Measurements from ENCODE around the gene BST2. TPM values are rescaled to one million over a fixed set of nuclear protein-coding genes. Genes with fewer than 3 reads are reported as not detected.

Gene BST2
- total and polyA plus RNA-seq, 2 of the 4 experiments (the other 2 are of a cell fraction) = 0.18 to 0.92 TPM

GRCh38 chr19:17380426-17381138 lies 24.8 kb downstream of the BST2 start:
- no CpG with 5 or more reads among the region's 5 CpGs for WGBS, 2 experiments (ENCODE audit: extremely low coverage in 2 of 2, insufficient read length in 1 of 2)
- Histone ChIP-seq H2AK5ac (ENCODE audit: low read depth, low read length) (no peak overlapping the region), H3K56ac (ENCODE audit: extremely low read depth, insufficient read depth, low read length) (no peak overlapping the region), H4K91ac (ENCODE audit: insufficient read depth, low read depth, low read length) (no peak overlapping the region), H3K4me1 (ENCODE audit: control insufficient read depth, insufficient read depth, low read length) (no peaks in the 10 kb centered on the region), H3K9me1 (ENCODE audit: insufficient read depth, low read length) (no peaks in the 10 kb centered on the region), H2BK15ac (ENCODE audit: low read depth, low read length) (no peak overlapping the region), H3K4ac (ENCODE audit: low read depth, low read length) (no peak overlapping the region), H3K23ac (ENCODE audit: low read depth, low read length) (no peak overlapping the region), H4K8ac (ENCODE audit: low read depth in 2 of 2, low read length in 2 of 2) (no peak overlapping the region), H3K36me3 (ENCODE audit: control insufficient read depth, insufficient read depth, low read length) (no peaks in the 10 kb centered on the region), H2BK120ac (ENCODE audit: low read depth, low read length) (no peak overlapping the region), H2AK9ac (replicated peaks; ENCODE audit: low read depth, low read length, poor library complexity) (no peak overlapping the region), H3K9ac (ENCODE audit: low read depth, low read length) (no peak overlapping the region), H2BK20ac (ENCODE audit: low read depth, low read length) (no peak overlapping the region), H3K79me1 (ENCODE audit: low read depth in 1 of 2, low read length in 2 of 2) (no peaks in the 10 kb centered on the region), H3K18ac (ENCODE audit: low read depth, low read length) (no peak overlapping the region), H3K9me3 (ENCODE audit: control insufficient read depth, insufficient read depth, low read length) (peaks cover 4% of the 10 kb centered on the region), H3K14ac (replicated peaks; ENCODE audit: low read depth, low read length) (no peak overlapping the region), H3K27ac (ENCODE audit: insufficient read depth, low read length) (no peak overlapping the region), H4K20me1 (ENCODE audit: insufficient read depth, low read length) (no peaks in the 10 kb centered on the region), H4K5ac (ENCODE audit: low read depth, low read length) (no peak overlapping the region), H3K4me3 (ENCODE audit: insufficient read depth, low read depth, low read length) (no peak overlapping the region), H3K4me2 (ENCODE audit: low read depth, low read length) (no peak overlapping the region), H3K27me3 (ENCODE audit: control insufficient read depth, insufficient read depth, low read length) (peaks cover 10% of the 10 kb centered on the region; the same call in 1 of the 2 replicates), H2BK5ac (ENCODE audit: low read depth, low read length, poor library complexity, severe bottlenecking) (no peak overlapping the region), H2AFZ (replicated peaks; ENCODE audit: low read length, poor library complexity) (no peak overlapping the region)
- no peak for ATAC-seq (ENCODE audit: low read depth)
- no peak for TF ChIP-seq POLR2A (IDR thresholded peaks at IDR 0.05; ENCODE audit: low read depth, low read length)
- no peak for TF ChIP-seq MXI1 (IDR thresholded peaks at IDR 0.05; ENCODE audit: borderline replicate concordance, low read depth, low read length)
- no peak for TF ChIP-seq RAD21 (IDR thresholded peaks at IDR 0.05; ENCODE audit: low read length)
- TF ChIP-seq ELK1 (IDR thresholded peaks at IDR 0.05; ENCODE audit: borderline replicate concordance, low read depth, low read length) = no peak
- no peak for TF ChIP-seq CEBPB (IDR thresholded peaks at IDR 0.05; ENCODE audit: low read depth, low read length)
- no peak for TF ChIP-seq BHLHE40 (IDR thresholded peaks at IDR 0.05; ENCODE audit: low read depth, low read length)
- no peak for TF ChIP-seq RFX5 (IDR thresholded peaks at IDR 0.05; ENCODE audit: low read depth, low read length)
- no peak for TF ChIP-seq SMC3 (IDR thresholded peaks at IDR 0.05; ENCODE audit: low read depth, low read length)
- TF ChIP-seq USF2 (IDR thresholded peaks at IDR 0.05; ENCODE audit: low read depth, low read length) = no peak
- no peak for TF ChIP-seq CTCF (conservative IDR thresholded peaks at IDR 0.05; ENCODE audit: low read depth, low read length)
- TF ChIP-seq RCOR1 (IDR thresholded peaks at IDR 0.05; ENCODE audit: insufficient replicate concordance, low read length) = no peak
- DNase-seq = no peak
- in situ Hi-C loops (cut with MboI; ENCODE audit: low sequenced_read_pairs) (no loop called here), intact Hi-C loops (cut with micrococcal nuclease) (no loop called here), dilution Hi-C loops (cut with HindIII; ENCODE audit: low sequenced_read_pairs, unreplicated experiment) (no loop called here)
- ChIA-PET CTCF (interaction anchor here (0.7 kb wide), 1 partner anchor 86 kb away, joined by 3 read pairs; no protein-coding TSS in a partner anchor), POLR2A (ENCODE audit: unreplicated experiment) (no interaction called here)
- BruUV-seq (replicated peaks) = no TSS peak

All from IMR-90 (cell line).